B cell (primary cell): ENCODE results near the gene CLEC18C.
"Not testable (repeated sequence)": the region's sequence is repeated elsewhere in the genome, so short reads cannot be mapped to it uniquely, and the experiment has no call there.

Source experiments
- EZH2 ChIP-seq: IDR thresholded peaks from 2 replicates; pipeline ENCODE4 v1.6.1; 2012; ENCODE audit warnings: borderline replicate concordance, low read depth, mild to moderate bottlenecking, moderate library complexity, low read length; ENCODE audit not compliant: insufficient read depth, poor library complexity, severe bottlenecking
- TF ChIP-seq, protein P1 (sequence below): fragments of 200-600 bp; IDR thresholded peaks from one replicate; pipeline ENCODE4 v1.8.0; 2022; ENCODE audit warnings: antibody characterized with exemption, mild to moderate bottlenecking

DNA sequence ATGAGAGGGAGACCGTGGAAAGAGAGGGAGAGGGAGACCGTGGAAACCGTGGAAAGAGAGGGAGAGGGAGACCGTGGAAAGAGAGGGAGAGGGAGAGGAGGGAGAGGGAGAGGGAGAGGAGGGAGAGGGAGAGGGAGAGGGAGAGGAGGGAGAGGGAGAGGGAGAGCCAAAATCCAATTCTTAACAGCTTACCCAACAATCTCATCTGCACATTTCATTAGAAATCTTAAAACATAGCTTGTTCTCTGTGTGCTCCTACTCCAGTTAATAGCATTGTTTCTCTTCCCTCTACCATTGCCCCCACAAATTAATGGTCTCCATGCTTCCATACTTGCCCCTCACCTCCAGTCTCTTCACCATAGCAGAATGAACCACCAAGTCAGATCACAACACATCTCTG lies 51.8 kb downstream of the CLEC18C start:
- TF ChIP-seq, protein P1, sequence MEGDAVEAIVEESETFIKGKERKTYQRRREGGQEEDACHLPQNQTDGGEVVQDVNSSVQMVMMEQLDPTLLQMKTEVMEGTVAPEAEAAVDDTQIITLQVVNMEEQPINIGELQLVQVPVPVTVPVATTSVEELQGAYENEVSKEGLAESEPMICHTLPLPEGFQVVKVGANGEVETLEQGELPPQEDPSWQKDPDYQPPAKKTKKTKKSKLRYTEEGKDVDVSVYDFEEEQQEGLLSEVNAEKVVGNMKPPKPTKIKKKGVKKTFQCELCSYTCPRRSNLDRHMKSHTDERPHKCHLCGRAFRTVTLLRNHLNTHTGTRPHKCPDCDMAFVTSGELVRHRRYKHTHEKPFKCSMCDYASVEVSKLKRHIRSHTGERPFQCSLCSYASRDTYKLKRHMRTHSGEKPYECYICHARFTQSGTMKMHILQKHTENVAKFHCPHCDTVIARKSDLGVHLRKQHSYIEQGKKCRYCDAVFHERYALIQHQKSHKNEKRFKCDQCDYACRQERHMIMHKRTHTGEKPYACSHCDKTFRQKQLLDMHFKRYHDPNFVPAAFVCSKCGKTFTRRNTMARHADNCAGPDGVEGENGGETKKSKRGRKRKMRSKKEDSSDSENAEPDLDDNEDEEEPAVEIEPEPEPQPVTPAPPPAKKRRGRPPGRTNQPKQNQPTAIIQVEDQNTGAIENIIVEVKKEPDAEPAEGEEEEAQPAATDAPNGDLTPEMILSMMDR, result not testable (repeated sequence)
- TF ChIP-seq EZH2, result not testable (repeated sequence)
